ENCODE data around the gene PSME1.

Gene PSME1

DNA sequence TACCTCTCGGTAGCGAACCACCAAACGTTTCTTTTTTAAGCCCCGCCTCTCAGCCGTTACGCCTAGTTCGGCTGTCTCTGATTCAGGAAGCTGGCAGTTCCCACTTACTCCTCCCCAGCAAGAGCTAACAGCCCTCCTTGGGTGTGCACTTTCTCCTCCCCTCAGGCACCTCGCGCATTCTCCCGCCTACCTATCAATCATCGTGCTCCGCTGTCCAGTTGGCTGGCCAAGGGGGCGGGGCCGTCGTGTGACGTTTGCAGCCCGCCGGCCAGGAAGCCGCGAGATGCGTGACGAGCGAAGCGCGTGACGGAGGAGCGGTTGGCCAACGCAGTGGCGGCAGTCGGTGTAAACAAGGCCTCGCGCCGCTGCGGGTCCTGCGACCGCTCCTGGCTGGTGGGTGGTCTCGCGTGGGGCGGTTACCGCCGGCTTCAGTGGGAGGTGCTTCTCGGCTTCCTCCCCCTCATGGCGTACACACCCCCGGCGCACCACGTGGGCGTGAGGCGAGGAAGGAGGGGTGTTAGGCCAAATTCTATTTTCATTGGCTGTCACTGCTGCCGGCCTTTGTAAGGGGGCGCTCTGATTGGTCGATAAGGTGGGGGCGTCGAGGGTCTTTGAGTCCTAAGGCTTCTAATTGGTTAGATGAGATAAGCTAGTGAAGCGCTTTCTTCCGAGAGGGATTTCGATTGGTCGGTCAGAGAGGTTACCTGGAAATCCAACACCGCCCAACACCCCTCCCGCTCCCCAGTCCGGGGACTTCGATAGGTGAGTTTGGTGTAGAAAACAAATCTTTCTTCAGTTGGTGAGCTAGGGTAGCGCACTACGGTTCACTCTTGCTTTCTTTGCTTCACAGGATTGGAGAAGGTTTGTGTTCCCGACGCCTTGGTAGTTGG lies 21.2 kb upstream of the PSME1 start, which contains the start of the genes DCAF11 and NRL:
TSS of gene DCAF11 (plus strand) at position 246 of the 890 bp plus-strand sequence. CDS start 818 bp downstream, outside the sequence.
TSS of gene NRL (minus strand) at position 418 of the 890 bp plus-strand sequence. CDS start 32,101 bp downstream, outside the sequence.
- Histone ChIP-seq H3K4me3 (ENCODE audit: low read length, poor library complexity, severe bottlenecking) (peak within 1 kb of the TSS; percentile 91), H2AFZ (ENCODE audit: low read length) (peak within 1 kb of the TSS; percentile 89), H3K4me2 (ENCODE audit: low read depth, low read length, poor library complexity, severe bottlenecking) (peak within 1 kb of the TSS; percentile 90), H3F3A (ENCODE audit: low read depth) (peaks cover 6% of the 10 kb centered on the region; the same call in 1 of the 2 replicates), H3K9me2 (replicated peaks; ENCODE audit: low read depth, low read length) (no peaks in the 10 kb centered on the region), H3K27me3 (ENCODE audit: insufficient read depth, low read length, poor library complexity, severe bottlenecking) (no peaks in the 10 kb centered on the region), H3K9ac (ENCODE audit: low read depth, low read length, poor library complexity, severe bottlenecking) (peak within 1 kb of the TSS; percentile 91), H3K79me2 (ENCODE audit: insufficient read depth, low read length) (peaks cover 29% of the 10 kb centered on the region), H3K36me3 (ENCODE audit: insufficient read depth, low read length) (peaks cover 27% of the 10 kb centered on the region; the same call in 1 of the 2 replicates), H3K4me1 (ENCODE audit: insufficient read depth, low read length, poor library complexity, severe bottlenecking) (peaks cover 19% of the 10 kb centered on the region), H4K20me1 (ENCODE audit: insufficient read depth, low read length, poor library complexity, severe bottlenecking) (peaks cover 11% of the 10 kb centered on the region), H3K9me3 (ENCODE audit: insufficient read depth, low read depth, low read length) (no peaks in the 10 kb centered on the region)
- TF ChIP-seq EZH2phosphoT487 (IDR thresholded peaks at IDR 0.05; ENCODE audit: borderline replicate concordance) (no peak), CTCF (conservative IDR thresholded peaks at IDR 0.05; ENCODE audit: low read length) (no peak)

DNA sequence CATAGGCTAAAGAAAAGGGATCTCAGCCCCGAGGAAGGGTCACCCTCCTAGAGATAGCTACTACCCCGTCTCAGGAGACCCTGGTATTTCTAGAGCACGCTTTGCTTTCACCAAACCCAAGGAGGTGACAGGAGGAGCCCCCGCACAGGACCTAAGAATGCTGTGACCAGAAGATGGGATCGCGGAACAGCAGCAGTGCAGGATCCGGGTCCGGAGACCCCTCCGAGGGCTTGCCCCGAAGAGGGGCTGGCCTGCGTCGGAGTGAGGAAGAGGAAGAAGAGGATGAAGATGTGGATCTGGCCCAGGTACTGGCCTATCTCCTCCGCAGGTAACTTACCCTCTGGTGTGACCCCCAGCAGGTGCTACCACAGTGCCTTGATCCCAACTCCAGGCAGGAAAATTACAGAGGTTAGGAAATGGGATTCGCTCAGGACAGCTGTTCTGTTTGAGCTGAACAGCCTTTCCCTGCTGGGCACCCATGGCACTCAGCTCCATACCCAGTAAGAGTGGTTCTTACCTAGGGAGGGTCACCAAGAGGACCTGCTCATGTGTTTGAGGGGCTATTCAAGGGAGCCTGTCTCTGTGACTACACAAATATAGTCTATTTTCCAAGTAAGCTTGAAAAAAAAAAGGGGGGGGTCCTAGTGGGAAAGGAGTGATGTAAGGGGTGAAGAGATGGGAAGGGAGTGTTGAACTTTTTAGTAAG lies 20.4 kb upstream of the PSME1 start:
- H4K20me1 ChIP-seq (ENCODE audit: insufficient read depth, low read length, poor library complexity, severe bottlenecking), result peaks cover 11% of the 10 kb centered on the region
- no peaks in the 10 kb centered on the region for H3K9me2 ChIP-seq (replicated peaks; ENCODE audit: low read depth, low read length)
- peak overlapping the region; percentile 91 for H3K4me3 ChIP-seq (ENCODE audit: low read length, poor library complexity, severe bottlenecking)
- peak overlapping the region; percentile 91 for H3K9ac ChIP-seq (ENCODE audit: low read depth, low read length, poor library complexity, severe bottlenecking)
- peaks cover 19% of the 10 kb centered on the region for H3K4me1 ChIP-seq (ENCODE audit: insufficient read depth, low read length, poor library complexity, severe bottlenecking)
- H3K79me2 ChIP-seq (ENCODE audit: insufficient read depth, low read length), result peaks cover 29% of the 10 kb centered on the region
- TF ChIP-seq EZH2phosphoT487 (IDR thresholded peaks at IDR 0.05; ENCODE audit: borderline replicate concordance), result no peak
- TF ChIP-seq CTCF (conservative IDR thresholded peaks at IDR 0.05; ENCODE audit: low read length), result no peak
- H3K36me3 ChIP-seq (ENCODE audit: insufficient read depth, low read length), result peaks cover 30% of the 10 kb centered on the region; the same call in 1 of the 2 replicates
- H3K27me3 ChIP-seq (ENCODE audit: insufficient read depth, low read length, poor library complexity, severe bottlenecking), result no peaks in the 10 kb centered on the region
- H3K9me3 ChIP-seq (ENCODE audit: insufficient read depth, low read depth, low read length), result no peaks in the 10 kb centered on the region
- peak overlapping the region; percentile 88 for H3K4me2 ChIP-seq (ENCODE audit: low read depth, low read length, poor library complexity, severe bottlenecking)
- H2AFZ ChIP-seq (ENCODE audit: low read length), result peak overlapping the region; percentile 79
- H3F3A ChIP-seq (ENCODE audit: low read depth), result peaks cover 6% of the 10 kb centered on the region; the same call in 1 of the 2 replicates

DNA sequence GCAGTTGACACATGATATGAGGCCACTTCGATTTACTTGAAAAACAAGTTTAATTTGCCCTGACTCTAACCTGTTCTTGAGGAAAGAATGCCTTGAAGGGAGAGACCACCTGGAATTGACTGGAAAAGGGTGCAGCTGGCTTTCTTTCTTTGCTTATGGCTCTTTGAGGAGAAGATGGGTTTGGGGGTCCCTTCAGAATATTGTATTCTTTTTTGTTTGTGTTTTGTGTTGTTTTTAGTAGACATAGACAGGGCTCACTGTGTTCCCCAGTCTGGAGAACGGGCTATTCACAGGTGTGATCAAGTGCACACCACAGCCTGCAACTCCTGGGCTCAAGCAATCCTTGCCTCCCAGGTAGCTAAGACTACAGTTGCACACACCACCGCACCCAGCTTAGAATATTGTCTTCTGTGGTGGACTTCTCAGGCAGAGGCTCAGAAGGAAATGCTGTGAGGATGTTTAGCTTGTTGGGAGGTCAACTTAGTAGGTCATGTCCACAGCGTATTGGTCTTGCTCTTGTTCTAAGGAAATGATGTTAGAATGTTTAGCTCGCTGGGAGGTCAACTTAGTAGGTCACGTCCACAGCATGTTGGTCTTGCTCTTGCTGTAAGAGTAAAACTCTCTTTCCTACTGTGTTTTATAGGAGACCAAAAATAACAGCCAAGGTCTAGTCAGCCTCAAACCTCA lies 19.7 kb upstream of the PSME1 start:
- Histone ChIP-seq H3K4me3 (ENCODE audit: low read length, poor library complexity, severe bottlenecking) (peak overlapping the region; percentile 91), H3K9ac (ENCODE audit: low read depth, low read length, poor library complexity, severe bottlenecking) (peak overlapping the region; percentile 91), H3K9me3 (ENCODE audit: insufficient read depth, low read depth, low read length) (no peaks in the 10 kb centered on the region), H3K4me1 (ENCODE audit: insufficient read depth, low read length, poor library complexity, severe bottlenecking) (peaks cover 19% of the 10 kb centered on the region), H3F3A (ENCODE audit: low read depth) (peaks cover 6% of the 10 kb centered on the region; the same call in 1 of the 2 replicates), H2AFZ (ENCODE audit: low read length) (no peak overlapping the region), H4K20me1 (ENCODE audit: insufficient read depth, low read length, poor library complexity, severe bottlenecking) (peaks cover 11% of the 10 kb centered on the region), H3K4me2 (ENCODE audit: low read depth, low read length, poor library complexity, severe bottlenecking) (peak overlapping the region; percentile 88), H3K79me2 (ENCODE audit: insufficient read depth, low read length) (peaks cover 29% of the 10 kb centered on the region), H3K9me2 (replicated peaks; ENCODE audit: low read depth, low read length) (no peaks in the 10 kb centered on the region), H3K27me3 (ENCODE audit: insufficient read depth, low read length, poor library complexity, severe bottlenecking) (no peaks in the 10 kb centered on the region), H3K36me3 (ENCODE audit: insufficient read depth, low read length) (peaks cover 37% of the 10 kb centered on the region)
- TF ChIP-seq EZH2phosphoT487 (IDR thresholded peaks at IDR 0.05; ENCODE audit: borderline replicate concordance) (no peak), CTCF (conservative IDR thresholded peaks at IDR 0.05; ENCODE audit: low read length) (no peak)

All from Loucy (cell line).